Temporal lobe (tissue), 2 donors: ENCODE data around the gene PATZ1. TPM values are rescaled to one million over a fixed set of nuclear protein-coding genes. Genes with fewer than 3 reads are reported as not detected.

Experiments used
- small RNA-seq: library from RNA; depleted of rRNA; stranded (forward); fragments of <200 nt; gene quantifications from one replicate; pipeline ENCODE3, GENCODE V24; 2014; ENCODE audit warnings: low replicate concordance
- total RNA-seq: library from RNA; depleted of rRNA; stranded (reverse); fragments of >200 nt; gene quantifications from one replicate; pipeline ENCODE4 v1.2.3, GENCODE V29; 2014

Gene PATZ1
- total RNA-seq, 1 donor from 2014 or later, result 27.5 TPM

Small RNAs within 50 kb of the gene (small RNA-seq; reads per million reads assigned to genes)
- not detected for gene RNA5SP496
- gene RNU6-338P, result not detected

Other genes starting within 250 kb of the PATZ1 start
- gene SELENOM, start 238.8 kb downstream of the PATZ1 start, total RNA-seq, result 18.4 TPM
- gene INPP5J, start 223.4 kb downstream of the PATZ1 start, total RNA-seq, result 2.5 TPM
- under 0.01 TPM for gene PLA2G3, start 205.8 kb downstream of the PATZ1 start, total RNA-seq
- gene RNF185, start 186.2 kb downstream of the PATZ1 start, total RNA-seq, result 28.0 TPM
- gene LIMK2, start 134.0 kb downstream of the PATZ1 start, total RNA-seq, result 14.0 TPM
- 17.5 TPM for gene PIK3IP1, start 53.9 kb downstream of the PATZ1 start, total RNA-seq
- gene DRG1, start 53.3 kb upstream of the PATZ1 start, total RNA-seq, result 47.0 TPM
- gene EIF4ENIF1, start 143.5 kb upstream of the PATZ1 start, total RNA-seq, result 17.2 TPM
- 13.8 TPM for gene SFI1, start 150.2 kb upstream of the PATZ1 start, total RNA-seq